Measurements from ENCODE around the gene SLC25A21.

SLC25A21 gene

DNA sequence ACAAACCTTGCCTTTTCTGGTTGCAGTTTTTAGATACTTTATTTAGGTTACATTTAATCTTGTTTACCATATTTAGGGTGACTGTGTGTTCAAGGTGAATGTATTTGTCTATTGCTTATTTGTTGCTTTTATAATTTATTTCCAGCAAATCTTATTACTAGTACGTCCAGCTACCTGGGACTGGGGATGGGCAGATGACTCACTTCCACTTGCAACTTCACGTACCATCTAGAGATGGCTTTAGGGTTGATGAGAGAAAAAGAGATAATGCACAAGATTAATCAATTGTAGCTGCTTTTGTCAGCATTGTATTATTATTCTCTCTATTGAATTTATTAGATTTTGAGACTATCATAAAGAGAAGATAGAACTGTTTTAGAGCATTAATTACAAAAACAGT, 30.4 kb upstream of the SLC25A21 start:
- Histone ChIP-seq H3K79me2 (ENCODE audit: insufficient read depth, low read length) (no peaks in the 10 kb centered on the region), H3F3A (ENCODE audit: insufficient read depth) (no peaks in the 10 kb centered on the region), H3K27ac (ENCODE audit: low read depth, low read length) (no peak overlapping the region), H3K9ac (ENCODE audit: low read length) (no peak overlapping the region), H3K4me2 (ENCODE audit: low read depth, low read length, poor library complexity, severe bottlenecking) (no peak overlapping the region), H3K9me3 (ENCODE audit: insufficient read depth, low read length) (peaks cover 4% of the 10 kb centered on the region; the same call in 1 of the 2 replicates), H3K27me3 (ENCODE audit: low read length) (no peaks in the 10 kb centered on the region), H3K36me3 (ENCODE audit: low read length) (no peaks in the 10 kb centered on the region), H2AFZ (ENCODE audit: low read depth, low read length, severe bottlenecking) (no peak overlapping the region), H4K20me1 (ENCODE audit: low read depth, low read length) (no peaks in the 10 kb centered on the region), H3K9me2 (replicated peaks; ENCODE audit: insufficient read depth, low read length) (no peaks in the 10 kb centered on the region), H3K4me3 (ENCODE audit: insufficient read depth, low read length, poor library complexity, severe bottlenecking) (no peak overlapping the region)
- TF ChIP-seq, protein P1, sequence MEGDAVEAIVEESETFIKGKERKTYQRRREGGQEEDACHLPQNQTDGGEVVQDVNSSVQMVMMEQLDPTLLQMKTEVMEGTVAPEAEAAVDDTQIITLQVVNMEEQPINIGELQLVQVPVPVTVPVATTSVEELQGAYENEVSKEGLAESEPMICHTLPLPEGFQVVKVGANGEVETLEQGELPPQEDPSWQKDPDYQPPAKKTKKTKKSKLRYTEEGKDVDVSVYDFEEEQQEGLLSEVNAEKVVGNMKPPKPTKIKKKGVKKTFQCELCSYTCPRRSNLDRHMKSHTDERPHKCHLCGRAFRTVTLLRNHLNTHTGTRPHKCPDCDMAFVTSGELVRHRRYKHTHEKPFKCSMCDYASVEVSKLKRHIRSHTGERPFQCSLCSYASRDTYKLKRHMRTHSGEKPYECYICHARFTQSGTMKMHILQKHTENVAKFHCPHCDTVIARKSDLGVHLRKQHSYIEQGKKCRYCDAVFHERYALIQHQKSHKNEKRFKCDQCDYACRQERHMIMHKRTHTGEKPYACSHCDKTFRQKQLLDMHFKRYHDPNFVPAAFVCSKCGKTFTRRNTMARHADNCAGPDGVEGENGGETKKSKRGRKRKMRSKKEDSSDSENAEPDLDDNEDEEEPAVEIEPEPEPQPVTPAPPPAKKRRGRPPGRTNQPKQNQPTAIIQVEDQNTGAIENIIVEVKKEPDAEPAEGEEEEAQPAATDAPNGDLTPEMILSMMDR (IDR thresholded peaks at IDR 0.05; ENCODE audit: insufficient read depth, low read length, poor library complexity, severe bottlenecking), result no peak
- no peak for TF ChIP-seq EZH2phosphoT487 (conservative IDR thresholded peaks at IDR 0.05; ENCODE audit: low read length)

DNA sequence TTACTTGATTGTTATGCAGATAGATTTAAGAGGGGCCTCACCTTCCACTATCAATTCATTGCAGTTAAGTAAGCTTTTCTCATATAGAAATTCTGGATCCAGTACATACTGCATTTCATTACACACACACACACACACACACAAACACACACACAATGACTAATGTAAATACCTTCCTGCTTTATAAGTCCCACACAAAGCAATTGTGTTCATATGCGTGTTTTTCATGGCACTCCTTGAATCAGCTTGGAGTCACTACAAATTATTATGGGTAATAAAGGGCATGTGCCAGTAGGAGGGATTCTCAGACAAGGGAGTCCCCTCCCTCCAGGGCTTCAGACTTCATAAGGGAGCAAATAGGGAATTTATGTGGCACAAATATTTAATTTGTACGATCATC, 29.9 kb upstream of the SLC25A21 start:
- Histone ChIP-seq H3K27ac (ENCODE audit: low read depth, low read length) (no peak overlapping the region), H3K9me2 (replicated peaks; ENCODE audit: insufficient read depth, low read length) (no peaks in the 10 kb centered on the region), H3K9ac (ENCODE audit: low read length) (no peak overlapping the region), H3K4me2 (ENCODE audit: low read depth, low read length, poor library complexity, severe bottlenecking) (no peak overlapping the region), H3F3A (ENCODE audit: insufficient read depth) (no peaks in the 10 kb centered on the region), H3K36me3 (ENCODE audit: low read length) (no peaks in the 10 kb centered on the region), H3K27me3 (ENCODE audit: low read length) (no peaks in the 10 kb centered on the region), H3K9me3 (ENCODE audit: insufficient read depth, low read length) (peaks cover 4% of the 10 kb centered on the region; the same call in 1 of the 2 replicates), H3K79me2 (ENCODE audit: insufficient read depth, low read length) (no peaks in the 10 kb centered on the region), H3K4me3 (ENCODE audit: insufficient read depth, low read length, poor library complexity, severe bottlenecking) (no peak overlapping the region), H2AFZ (ENCODE audit: low read depth, low read length, severe bottlenecking) (no peak overlapping the region), H4K20me1 (ENCODE audit: low read depth, low read length) (no peaks in the 10 kb centered on the region)
- TF ChIP-seq, protein P1 (IDR thresholded peaks at IDR 0.05; ENCODE audit: insufficient read depth, low read length, poor library complexity, severe bottlenecking), result no peak

GRCh38 chr14:37201724-37202123, 29.3 kb upstream of the SLC25A21 start:
- peaks cover 4% of the 10 kb centered on the region; the same call in 1 of the 2 replicates for H3K9me3 ChIP-seq (ENCODE audit: insufficient read depth, low read length)
- TF ChIP-seq EZH2phosphoT487 (conservative IDR thresholded peaks at IDR 0.05; ENCODE audit: low read length), result no peak
- TF ChIP-seq, protein P1 (IDR thresholded peaks at IDR 0.05; ENCODE audit: insufficient read depth, low read length, poor library complexity, severe bottlenecking), result no peak

More at GRCh38 chr14:37201724-37202123, 29.3 kb upstream of the SLC25A21 start:
- Histone ChIP-seq H3K27ac (ENCODE audit: low read depth, low read length) (no peak overlapping the region), H4K20me1 (ENCODE audit: low read depth, low read length) (no peaks in the 10 kb centered on the region), H3K4me3 (ENCODE audit: insufficient read depth, low read length, poor library complexity, severe bottlenecking) (no peak overlapping the region), H3K9me2 (replicated peaks; ENCODE audit: insufficient read depth, low read length) (no peaks in the 10 kb centered on the region), H3K36me3 (ENCODE audit: low read length) (no peaks in the 10 kb centered on the region), H2AFZ (ENCODE audit: low read depth, low read length, severe bottlenecking) (no peak overlapping the region), H3F3A (ENCODE audit: insufficient read depth) (no peaks in the 10 kb centered on the region), H3K4me2 (ENCODE audit: low read depth, low read length, poor library complexity, severe bottlenecking) (no peak overlapping the region), H3K79me2 (ENCODE audit: insufficient read depth, low read length) (no peaks in the 10 kb centered on the region), H3K9ac (ENCODE audit: low read length) (no peak overlapping the region), H3K27me3 (ENCODE audit: low read length) (no peaks in the 10 kb centered on the region)

Data from SU-DHL-6 (cell line).